Neuronal stem cell (in vitro differentiated cells): Measurements from ENCODE around the gene MIF4GD.

ENCODE experiments used
- DNase-seq: peaks from one replicate; pipeline ENCODE4 v3.0.0-alpha.2; 2013; ENCODE audit warnings: low spot score
- H2AFZ ChIP-seq: one replicate; pipeline ENCODE4 v1.6.1; 2013; ENCODE audit warnings: mild to moderate bottlenecking, low read length, inconsistent platforms
- H2AK5ac ChIP-seq: 2 replicates; pipeline ENCODE4 v1.6.1; 2013; ENCODE audit warnings: low read depth, mild to moderate bottlenecking, inconsistent platforms, low read length, moderate library complexity, mixed read lengths
- H2BK120ac ChIP-seq: 2 replicates; pipeline ENCODE4 v1.6.1; 2013; ENCODE audit warnings: low read depth, mild to moderate bottlenecking, inconsistent platforms, low read length, moderate library complexity, mixed read lengths
- H2BK12ac ChIP-seq: one replicate; pipeline ENCODE4 v1.6.1; 2013; ENCODE audit warnings: low read length, inconsistent platforms
- H2BK15ac ChIP-seq: 2 replicates; pipeline ENCODE4 v1.6.1; 2013; ENCODE audit warnings: mild to moderate bottlenecking, low read length, inconsistent platforms, mixed read lengths
- H2BK5ac ChIP-seq: one replicate; pipeline ENCODE4 v1.6.1; 2013; ENCODE audit warnings: inconsistent platforms, mild to moderate bottlenecking, low read length, moderate library complexity
- H3K14ac ChIP-seq: one replicate; pipeline ENCODE4 v1.6.1; 2013; ENCODE audit warnings: low read length, inconsistent platforms
- H3K18ac ChIP-seq: 2 replicates; pipeline ENCODE4 v1.6.1; 2013; ENCODE audit warnings: low read length, inconsistent platforms
- H3K23ac ChIP-seq: 2 replicates; pipeline ENCODE4 v1.6.1; 2013; ENCODE audit warnings: low read depth, mild to moderate bottlenecking, mixed read lengths, low read length, inconsistent platforms; ENCODE audit not compliant: poor library complexity
- H3K27ac ChIP-seq: replicated peaks from 3 replicates; pipeline ENCODE4 v1.5.1; 2013; ENCODE audit warnings: low read length, inconsistent platforms
- H3K27me3 ChIP-seq, 3 experiments: 2 replicates each; pipeline ENCODE4 v1.6.1; 2013; ENCODE audit warnings: low read length in 3 of 3, mild to moderate bottlenecking in 2 of 3, inconsistent platforms in 1 of 3, low read depth in 1 of 3, mixed read lengths in 1 of 3, moderate library complexity in 1 of 3; ENCODE audit not compliant: control insufficient read depth in 3 of 3, insufficient read depth in 3 of 3
- H3K36me3 ChIP-seq, 2 donors: replicated peaks in 1 of 2; 2 replicates each; pipeline ENCODE4 v1.6.1; 2013; ENCODE audit warnings: low read length in 2 of 2; ENCODE audit not compliant: control insufficient read depth in 2 of 2, insufficient read depth in 2 of 2
- H3K4ac ChIP-seq: 2 replicates; pipeline ENCODE4 v1.6.1; 2013; ENCODE audit warnings: inconsistent platforms, mild to moderate bottlenecking, low read length, moderate library complexity
- H3K4me1 ChIP-seq, 2 donors: 1 replicate in 1 of 2; 2 replicates in 1 of 2; pipeline ENCODE4 v1.6.1; 2013; ENCODE audit warnings: low read length in 2 of 2, low read depth in 1 of 2; ENCODE audit not compliant: control insufficient read depth in 2 of 2, insufficient read depth in 1 of 2
- H3K4me2 ChIP-seq: one replicate; pipeline ENCODE4 v1.6.1; 2013; ENCODE audit warnings: mild to moderate bottlenecking, low read length, inconsistent platforms; ENCODE audit not compliant: insufficient read depth, poor library complexity, severe bottlenecking
- H3K4me3 ChIP-seq, 2 donors: 2 replicates each; pipeline ENCODE4 v1.5.1; 2013; ENCODE audit warnings: low read length in 2 of 2, mild to moderate bottlenecking in 2 of 2, inconsistent platforms in 1 of 2, moderate library complexity in 1 of 2
- H3K79me1 ChIP-seq: one replicate; pipeline ENCODE4 v1.6.1; 2013; ENCODE audit warnings: low read depth, mild to moderate bottlenecking, inconsistent platforms, low read length, moderate library complexity
- H3K9ac ChIP-seq: one replicate; pipeline ENCODE4 v1.6.1; 2013; ENCODE audit warnings: mild to moderate bottlenecking, low read depth, low read length, inconsistent platforms; ENCODE audit not compliant: poor library complexity
- H3K9me3 ChIP-seq, 2 donors: replicated peaks in 1 of 2; 2 replicates each; pipeline versions ENCODE3 to v1.6.1; 2013; ENCODE audit warnings: low read length in 2 of 2, mild to moderate bottlenecking in 2 of 2, inconsistent platforms in 1 of 2, low read depth in 1 of 2, mixed read lengths in 1 of 2, moderate library complexity in 1 of 2; ENCODE audit not compliant: control insufficient read depth in 2 of 2, insufficient read depth in 1 of 2
- H4K8ac ChIP-seq: one replicate; pipeline ENCODE4 v1.6.1; 2013; ENCODE audit warnings: low read depth, mild to moderate bottlenecking, inconsistent platforms, low read length, moderate library complexity
- H4K91ac ChIP-seq: one replicate; pipeline ENCODE4 v1.6.1; 2013; ENCODE audit warnings: low read length, low read depth, mild to moderate bottlenecking, inconsistent platforms; ENCODE audit not compliant: poor library complexity
- WGBS, 2 donors: extraction: QIAGEN DNeasy Blood & Tissue Kit; methylation state at CpG; one replicate each; pipeline ENCODE4 v1.1.7; 2013; ENCODE audit warnings: missing lambda C conversion rate in 2 of 2, mixed read lengths in 1 of 2; ENCODE audit not compliant: insufficient read length in 2 of 2, insufficient replicate concordance in 1 of 2; ENCODE audit errors: extremely low coverage in 2 of 2; 5-methylcytosine and 5-hydroxymethylcytosine counted together

The MIF4GD gene

GRCh38 chr17:75231741-75232464, 39.1 kb downstream of the MIF4GD start:
- Histone ChIP-seq H3K27ac (no peak overlapping the region), H2AFZ (no peak overlapping the region), H3K4me3 (no peak overlapping the region), H3K14ac (no peak overlapping the region), H2AK5ac (no peak overlapping the region), H3K9me3 (no peaks in the 10 kb centered on the region), H3K4me2 (no peak overlapping the region), H3K36me3 (peaks cover 53 to 95% of the 10 kb centered on the region in 2 donors), H2BK5ac (no peak overlapping the region), H3K18ac (no peak overlapping the region), H2BK12ac (no peak overlapping the region), H4K91ac (no peak overlapping the region), H3K79me1 (peaks cover 3% of the 10 kb centered on the region), H3K27me3 (no peaks in the 10 kb centered on the region), H2BK15ac (no peak overlapping the region), H2BK120ac (no peak overlapping the region), H4K8ac (no peak overlapping the region), H3K4ac (no peak overlapping the region), H3K9ac (no peak overlapping the region), H3K4me1 (no peaks in the 10 kb centered on the region), H3K23ac (no peak overlapping the region)
- DNase-seq: no peak
- no CpG with 5 or more reads among the region's 18 CpGs for WGBS, 2 donors

GRCh38 chr17:75231071-75231470, 40.0 kb downstream of the MIF4GD start:
- H3K79me1 ChIP-seq: peaks cover 3% of the 10 kb centered on the region
- DNase-seq: no peak
- no peak overlapping the region for H3K4ac ChIP-seq
- no peak overlapping the region for H2AFZ ChIP-seq
- H3K23ac ChIP-seq: no peak overlapping the region
- no peaks in the 10 kb centered on the region for H3K9me3 ChIP-seq
- H3K4me2 ChIP-seq: no peak overlapping the region
- H2BK5ac ChIP-seq: no peak overlapping the region
- H4K8ac ChIP-seq: no peak overlapping the region
- WGBS, 2 donors: no CpG with 5 or more reads among the region's 8 CpGs
- H2BK120ac ChIP-seq: peak overlapping the region; percentile 43
- no peaks in the 10 kb centered on the region for H3K27me3 ChIP-seq
- H3K9ac ChIP-seq: peak overlapping the region; percentile 74
- H3K27ac ChIP-seq: no peak overlapping the region
- H3K36me3 ChIP-seq: peaks cover 56 to 95% of the 10 kb centered on the region in 2 donors
- H2BK12ac ChIP-seq: no peak overlapping the region
- H3K14ac ChIP-seq: no peak overlapping the region
- no peak overlapping the region for H3K4me3 ChIP-seq
- no peak overlapping the region for H2BK15ac ChIP-seq
- H4K91ac ChIP-seq: no peak overlapping the region
- no peak overlapping the region for H3K18ac ChIP-seq
- H2AK5ac ChIP-seq: no peak overlapping the region
- H3K4me1 ChIP-seq: no peaks in the 10 kb centered on the region

- no peak overlapping the region for H3K23ac ChIP-seq
- H2AFZ ChIP-seq: no peak overlapping the region
- no peak overlapping the region for H2BK15ac ChIP-seq
- no peak overlapping the region for H3K27ac ChIP-seq
- H3K36me3 ChIP-seq: peaks cover 59 to 95% of the 10 kb centered on the region in 2 donors
- no peaks in the 10 kb centered on the region for H3K27me3 ChIP-seq
- WGBS, 2 donors: no CpG with 5 or more reads among the region's 4 CpGs
- no peak overlapping the region for H2BK120ac ChIP-seq
- no peak overlapping the region for H3K4ac ChIP-seq
- no peak overlapping the region for H2BK12ac ChIP-seq
- H3K4me1 ChIP-seq: no peaks in the 10 kb centered on the region
- H3K18ac ChIP-seq: no peak overlapping the region
- no peak overlapping the region for H3K4me2 ChIP-seq
- no peak overlapping the region for H3K4me3 ChIP-seq
- no peak overlapping the region for H3K14ac ChIP-seq
- peaks cover 3% of the 10 kb centered on the region for H3K79me1 ChIP-seq
- no peak overlapping the region for H4K8ac ChIP-seq
- no peak overlapping the region for H3K9ac ChIP-seq
- DNase-seq: no peak
- no peaks in the 10 kb centered on the region for H3K9me3 ChIP-seq
- H2BK5ac ChIP-seq: no peak overlapping the region
- no peak overlapping the region for H4K91ac ChIP-seq
- no peak overlapping the region for H2AK5ac ChIP-seq
These were observed 42.2 kb downstream of the MIF4GD start for GRCh38 chr17:75228847-75229246.

DNA sequence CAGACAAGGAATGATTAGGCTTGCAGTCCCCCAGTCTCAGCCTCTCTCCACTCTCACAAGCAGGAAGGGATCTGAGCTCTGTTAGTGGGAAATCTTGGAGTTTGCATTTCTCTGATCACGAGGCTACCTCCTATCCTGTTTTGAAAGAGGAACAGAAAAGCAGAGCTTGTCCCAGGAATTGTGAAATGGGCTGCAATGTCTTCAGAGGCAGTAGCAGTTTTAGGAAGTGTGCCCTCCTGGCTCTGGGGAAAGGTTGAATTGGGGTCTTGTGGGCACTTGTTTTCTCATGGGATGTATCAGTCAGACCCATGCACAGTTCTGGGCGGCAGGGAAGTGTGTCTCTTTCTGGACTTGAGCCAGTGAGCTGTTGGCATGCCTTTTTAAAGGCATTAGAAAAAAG, 42.7 kb downstream of the MIF4GD start:
- DNase-seq: no peak
- no peak overlapping the region for H3K23ac ChIP-seq
- WGBS, 2 donors: no CpG with 5 or more reads among the region's 2 CpGs
- no peak overlapping the region for H2AFZ ChIP-seq
- no peak overlapping the region for H2BK15ac ChIP-seq
- H2BK120ac ChIP-seq: no peak overlapping the region
- peaks cover 59 to 98% of the 10 kb centered on the region in 2 donors for H3K36me3 ChIP-seq
- H2BK5ac ChIP-seq: no peak overlapping the region
- H3K18ac ChIP-seq: no peak overlapping the region
- H3K27me3 ChIP-seq: no peaks in the 10 kb centered on the region
- H3K14ac ChIP-seq: no peak overlapping the region
- H3K79me1 ChIP-seq: peaks cover 3% of the 10 kb centered on the region
- H3K4me1 ChIP-seq: no peaks in the 10 kb centered on the region
- no peak overlapping the region for H4K8ac ChIP-seq
- no peak overlapping the region for H3K4me2 ChIP-seq
- H2BK12ac ChIP-seq: no peak overlapping the region
- no peaks in the 10 kb centered on the region for H3K9me3 ChIP-seq
- H3K27ac ChIP-seq: no peak overlapping the region
- H4K91ac ChIP-seq: no peak overlapping the region
- H3K4me3 ChIP-seq: no peak overlapping the region
- H3K4ac ChIP-seq: no peak overlapping the region
- no peak overlapping the region for H3K9ac ChIP-seq
- H2AK5ac ChIP-seq: no peak overlapping the region
